Neural progenitor cell (in vitro differentiated cells): ENCODE data around the gene SMIM10L2A.

ENCODE experiments used
- EZH2phosphoT487 ChIP-seq: fragments of 200-600 bp; sonication (generic); IDR thresholded peaks from 2 replicates; pipeline ENCODE4 v1.6.1; 2017; ENCODE audit warnings: antibody characterized with exemption
- TF ChIP-seq, protein P1 (sequence below): fragments of 200-600 bp; sonication (generic); IDR thresholded peaks from 2 replicates; pipeline ENCODE4 v1.5.1; 2017; ENCODE audit warnings: antibody characterized with exemption, mild to moderate bottlenecking

- TF ChIP-seq, protein P1, sequence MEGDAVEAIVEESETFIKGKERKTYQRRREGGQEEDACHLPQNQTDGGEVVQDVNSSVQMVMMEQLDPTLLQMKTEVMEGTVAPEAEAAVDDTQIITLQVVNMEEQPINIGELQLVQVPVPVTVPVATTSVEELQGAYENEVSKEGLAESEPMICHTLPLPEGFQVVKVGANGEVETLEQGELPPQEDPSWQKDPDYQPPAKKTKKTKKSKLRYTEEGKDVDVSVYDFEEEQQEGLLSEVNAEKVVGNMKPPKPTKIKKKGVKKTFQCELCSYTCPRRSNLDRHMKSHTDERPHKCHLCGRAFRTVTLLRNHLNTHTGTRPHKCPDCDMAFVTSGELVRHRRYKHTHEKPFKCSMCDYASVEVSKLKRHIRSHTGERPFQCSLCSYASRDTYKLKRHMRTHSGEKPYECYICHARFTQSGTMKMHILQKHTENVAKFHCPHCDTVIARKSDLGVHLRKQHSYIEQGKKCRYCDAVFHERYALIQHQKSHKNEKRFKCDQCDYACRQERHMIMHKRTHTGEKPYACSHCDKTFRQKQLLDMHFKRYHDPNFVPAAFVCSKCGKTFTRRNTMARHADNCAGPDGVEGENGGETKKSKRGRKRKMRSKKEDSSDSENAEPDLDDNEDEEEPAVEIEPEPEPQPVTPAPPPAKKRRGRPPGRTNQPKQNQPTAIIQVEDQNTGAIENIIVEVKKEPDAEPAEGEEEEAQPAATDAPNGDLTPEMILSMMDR = peak; percentile 14
- no peak for TF ChIP-seq EZH2phosphoT487
Measured at GRCh38 chrX:135453381-135453780, 31.6 kb downstream of the SMIM10L2A start.
